Left lung (tissue), 10 donors: ENCODE measurements around the gene EEF2K. TPM values are rescaled to one million over a fixed set of nuclear protein-coding genes. Genes with fewer than 3 reads are reported as not detected.
"Not testable (repeated sequence)": the region's sequence is repeated elsewhere in the genome, so short reads cannot be mapped to it uniquely, and the experiment has no call there.

ENCODE experiments used
- ATAC-seq: fragments of 200-7000 bp; cut with Tn5 transposase; one replicate; pipeline ENCODE4 v1.9.1; 2020; ENCODE audit warnings: moderate library complexity
- DNase-seq, 4 donors: peaks; one replicate each; pipeline ENCODE4 v3.0.0-alpha.2; 2013 to 2020
- H3K27ac ChIP-seq, 2 donors: fragments of 200-600 bp; sonication (generic) in 1 of 2; one replicate each; pipeline versions ENCODE4 v1.5.0 to v1.8.0; 2020 to 2021
- H3K27me3 ChIP-seq, 2 donors: fragments of 200-600 bp; sonication (generic) in 1 of 2; one replicate each; pipeline versions ENCODE4 v1.5.0 to v1.8.0; 2020 to 2021
- H3K36me3 ChIP-seq, 2 donors: fragments of 200-600 bp; sonication (generic) in 1 of 2; one replicate each; pipeline versions ENCODE4 v1.5.0 to v1.8.0; 2020 to 2021
- H3K4me1 ChIP-seq, 2 donors: fragments of 200-600 bp; one replicate each; pipeline ENCODE4 v1.8.0; 2021
- H3K4me3 ChIP-seq, 2 donors: fragments of 200-600 bp; sonication (generic) in 1 of 2; one replicate each; pipeline versions ENCODE4 v1.5.0 to v1.8.0; 2020 to 2021; ENCODE audit warnings: mild to moderate bottlenecking in 1 of 2
- H3K9me3 ChIP-seq, 2 donors: fragments of 200-600 bp; sonication (generic) in 1 of 2; one replicate each; pipeline versions ENCODE4 v1.5.0 to v1.8.0; 2020 to 2021
- CTCF ChIP-seq, 2 donors: fragments of 200-600 bp; sonication (generic) in 1 of 2; IDR thresholded peaks; one replicate each; pipeline versions ENCODE4 v1.5.0 to v1.8.0; 2021; ENCODE audit warnings: antibody characterized with exemption in 2 of 2
- intact Hi-C, 2 donors: fragments of 100-400 bp; cut with DNase I; formaldehyde crosslinking; loops; one replicate each; pipeline versions ENCODE4 v1.11.2 to v1.14.2; 2022
- polyA plus RNA-seq, 6 donors: library from polyadenylated mRNA; unstranded; fragments of 120-200 nt; gene quantifications; one replicate each; pipeline ENCODE4 v1.2.1, GENCODE V29; 2013; ENCODE audit not compliant: insufficient read length in 6 of 6
- total RNA-seq, 2 donors: library from RNA; stranded (reverse); fragmentation: NEBNext Ultra II Directional; extraction: Animal tissue kit (Norgen Biotek cat#: 25700); gene quantifications; one replicate each; pipeline ENCODE4 v1.2.1, GENCODE V29; 2021
- donor health status: DM: no; HTN: yes; CAD: no.
- donor health status: DM: no; HTN: no; CAD: no.

EEF2K gene
- total and polyA plus RNA-seq, 8 donors: 21.2 to 32.8 (median 23.7) TPM

GRCh38 chr16:22195695-22196558 is 10.2 kb upstream of the EEF2K start:
- TF ChIP-seq CTCF (IDR thresholded peaks at IDR 0.05): peak; percentile 75 to 92
- no peaks in the 10 kb centered on the region for H3K36me3 ChIP-seq
- H3K4me1 ChIP-seq: peaks cover 12 to 32% of the 10 kb centered on the region in 2 donors
- no peaks in the 10 kb centered on the region for H3K27me3 ChIP-seq
- H3K4me3 ChIP-seq: peak overlapping the region; percentile 40 to 53
- H3K27ac ChIP-seq: peak overlapping the region; percentile 70 to 88
- DNase-seq (peak; percentile 88 to 95 (median 93)), ATAC-seq (peak; percentile 42)
- H3K9me3 ChIP-seq: no peaks in the 10 kb centered on the region
- intact Hi-C loops: loop anchor here in 1 of 2 donors (5.0 kb wide), 1 partner anchor 101 kb away; the partner anchor contains the start of gene POLR3E

GRCh38 chr16:22196559-22197168 is 9.4 kb upstream of the EEF2K start:
- H3K36me3 ChIP-seq, ATAC-seq, H3K27me3 ChIP-seq, H3K9me3 ChIP-seq, DNase-seq, H3K27ac ChIP-seq: not testable (repeated sequence)
- Histone ChIP-seq H3K4me1 (peaks cover 12 to 29% of the 10 kb centered on the region in 2 donors), H3K4me3 (peak overlapping the region; percentile 40 to 53)
- intact Hi-C loops: loop anchor here in 1 of 2 donors (5.0 kb wide), 1 partner anchor 101 kb away; the partner anchor contains the start of gene POLR3E

- H3K27ac ChIP-seq: peak overlapping the region; percentile 74 to 77
- no peaks in the 10 kb centered on the region for H3K27me3 ChIP-seq
- H3K36me3 ChIP-seq: no peaks in the 10 kb centered on the region
- H3K4me1 ChIP-seq: peaks cover 0 to 16% of the 10 kb centered on the region in 2 donors
- no peak overlapping the region for H3K4me3 ChIP-seq
- no peaks in the 10 kb centered on the region for H3K9me3 ChIP-seq
- ATAC-seq (no peak), DNase-seq (no peak)
- intact Hi-C loops: loop anchor here in 1 of 2 donors (5.0 kb wide), 1 partner anchor 99 kb away; the partner anchor contains the start of gene POLR3E
- no peak for TF ChIP-seq CTCF (IDR thresholded peaks at IDR 0.05)
Measured at GRCh38 chr16:22198547-22199293, 7.4 kb upstream of the EEF2K start.

GRCh38 chr16:22202261-22202637 is 3.8 kb upstream of the EEF2K start:
- Histone ChIP-seq H3K27me3 (no peaks in the 10 kb centered on the region), H3K27ac (no peak overlapping the region), H3K36me3 (no peaks in the 10 kb centered on the region), H3K4me1 (peaks cover 0 to 27% of the 10 kb centered on the region in 2 donors), H3K9me3 (peaks cover 0 to 3% of the 10 kb centered on the region in 2 donors), H3K4me3 (no peak overlapping the region)
- intact Hi-C loops: no loop called here
- ATAC-seq (no peak), DNase-seq (no peak)
- no peak for TF ChIP-seq CTCF (IDR thresholded peaks at IDR 0.05)

GRCh38 chr16:22203091-22203490 is 3.0 kb upstream of the EEF2K start:
- Histone ChIP-seq H3K27me3 (no peaks in the 10 kb centered on the region), H3K36me3 (no peaks in the 10 kb centered on the region), H3K27ac (no peak overlapping the region), H3K9me3 (peaks cover 0 to 3% of the 10 kb centered on the region in 2 donors), H3K4me1 (peaks cover 8 to 36% of the 10 kb centered on the region in 2 donors), H3K4me3 (no peak overlapping the region)
- intact Hi-C loops: no loop called here
- no peak for TF ChIP-seq CTCF (IDR thresholded peaks at IDR 0.05)
- no peak for DNase-seq
- ATAC-seq: no peak
